HEK293T (cell line): ENCODE measurements around the gene EIF5A2.

Experiments used
- FOXK2 ChIP-seq: fragments of 450-650 bp; IDR thresholded peaks from 2 replicates; pipeline ENCODE4 v1.6.1; 2016; ENCODE audit warnings: mild to moderate bottlenecking
- LEF1 ChIP-seq: fragments of 450-650 bp; IDR thresholded peaks from 2 replicates; pipeline ENCODE4 v1.6.1; 2017; ENCODE audit warnings: mild to moderate bottlenecking, borderline replicate concordance
- ZNF384 ChIP-seq: fragments of 450-650 bp; IDR thresholded peaks from 2 replicates; pipeline ENCODE4 v1.6.1; 2016

DNA sequence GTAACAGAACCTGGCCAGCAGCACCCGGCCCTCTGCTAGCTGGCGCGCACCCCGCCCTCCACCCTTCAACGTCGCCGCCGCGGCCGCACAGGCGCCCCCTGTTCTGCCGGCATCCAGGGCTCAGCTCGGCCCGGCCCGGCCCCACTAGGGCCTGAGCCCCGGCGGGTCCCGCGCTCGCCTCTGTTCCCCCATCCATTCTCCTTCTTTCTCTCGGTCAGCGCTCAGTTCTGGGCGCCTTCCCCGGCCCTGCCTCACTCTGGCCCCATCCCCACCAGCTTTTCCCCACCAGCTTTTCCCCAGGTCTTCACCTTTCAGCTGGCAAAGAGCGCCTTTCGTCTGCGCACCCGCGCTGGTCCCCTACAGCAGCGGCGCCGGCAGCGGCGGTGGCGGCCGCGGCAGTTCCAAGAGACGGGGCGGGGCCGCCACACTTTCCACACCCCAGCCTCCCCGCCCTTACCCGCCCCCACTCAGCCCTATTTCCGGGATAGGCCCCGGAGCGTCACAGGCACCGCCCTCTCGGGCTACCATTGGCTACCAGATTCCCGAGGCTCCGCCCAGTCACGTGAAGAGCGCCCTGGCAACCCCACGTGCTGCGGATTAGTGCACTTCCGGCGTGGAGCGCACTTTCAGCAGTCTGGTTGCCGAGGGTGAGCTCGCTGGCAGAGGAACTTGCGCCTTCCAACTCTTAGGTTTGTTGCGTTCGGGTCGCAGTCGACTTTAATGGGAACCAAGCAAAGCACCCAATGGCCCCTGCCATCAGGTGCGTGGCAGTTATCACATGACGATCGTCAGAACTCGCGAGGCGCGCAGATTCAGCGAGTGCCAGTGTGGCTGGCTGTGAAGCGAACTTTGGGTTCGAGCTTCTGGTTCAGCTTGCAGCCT, at the start of gene EIF5A2:
- TF ChIP-seq ZNF384 (no peak), LEF1 (no peak), FOXK2 (no peak)
